PC-3 (cell line): Measurements from ENCODE around the gene MSI2.

Source experiments
- CTCF ChIP-seq: fragments of 300-600 bp; sonication (generic); conservative IDR thresholded peaks from 2 replicates; pipeline ENCODE4 v1.5.1; 2017; ENCODE audit warnings: antibody characterized with exemption, low read depth, mild to moderate bottlenecking, low read length
- EZH2 ChIP-seq: fragments of 300-600 bp; sonication (generic); IDR thresholded peaks from one replicate; pipeline ENCODE4 v1.6.1; 2017; ENCODE audit warnings: antibody characterized with exemption, mild to moderate bottlenecking, low read length; ENCODE audit not compliant: unreplicated experiment

GRCh38 chr17:57561072-57561861 is 304.9 kb downstream of the MSI2 start:
- TF ChIP-seq CTCF (no peak), EZH2 (no peak)
